DND-41 (cell line): ENCODE measurements around the gene SMG6.

Source experiments
- ATAC-seq: fragments of 200-7000 bp; cut with Tn5 transposase; 3 replicates; pipeline ENCODE4 v1.9.1; 2021; ENCODE audit warnings: low read depth; ENCODE audit not compliant: insufficient read depth
- DNase-seq: peaks from one replicate; pipeline ENCODE4 v3.0.0-alpha.2; 2020
- H2AFZ ChIP-seq: 2 replicates; pipeline ENCODE4 v1.6.0; 2012; ENCODE audit warnings: low read depth, low read length
- H3K27ac ChIP-seq: 2 replicates; pipeline ENCODE4 v1.5.1; 2012; ENCODE audit warnings: low read length, inconsistent platforms
- H3K27me3 ChIP-seq: fragments of 200-600 bp; sonication (generic); 2 replicates; pipeline ENCODE4 v1.6.0; 2012; ENCODE audit warnings: low read length, mild to moderate bottlenecking, inconsistent platforms; ENCODE audit not compliant: insufficient read depth, poor library complexity
- H3K36me3 ChIP-seq: 2 replicates; pipeline ENCODE4 v1.5.1; 2012; ENCODE audit warnings: low read length, inconsistent platforms; ENCODE audit not compliant: insufficient read depth
- H3K4me1 ChIP-seq: 2 replicates; pipeline ENCODE4 v1.5.1; 2012; ENCODE audit warnings: mild to moderate bottlenecking, low read length; ENCODE audit not compliant: insufficient read depth
- H3K4me2 ChIP-seq: 2 replicates; pipeline ENCODE4 v1.6.0; 2012; ENCODE audit warnings: mild to moderate bottlenecking, moderate library complexity, low read length, inconsistent platforms; ENCODE audit not compliant: insufficient read depth
- H3K4me3 ChIP-seq, 2 experiments: fragments of 200-600 bp in 1 of 2; shearing (Covaris generic) in 1 of 2; 2 replicates each; pipeline ENCODE4 v1.5.1; 2012 to 2016; ENCODE audit warnings: inconsistent platforms in 2 of 2, low read length in 2 of 2, mild to moderate bottlenecking in 2 of 2, low read depth in 1 of 2, moderate library complexity in 1 of 2
- H3K79me2 ChIP-seq: 2 replicates; pipeline ENCODE4 v1.6.0; 2012; ENCODE audit warnings: low read length, inconsistent platforms; ENCODE audit not compliant: insufficient read depth
- H3K9ac ChIP-seq: 2 replicates; pipeline ENCODE4 v1.6.0; 2012; ENCODE audit warnings: low read depth, mild to moderate bottlenecking, inconsistent platforms, low read length, moderate library complexity
- H3K9me3 ChIP-seq: 2 replicates; pipeline ENCODE4 v1.5.1; 2012; ENCODE audit warnings: low read length, moderate library complexity, mild to moderate bottlenecking, inconsistent platforms; ENCODE audit not compliant: insufficient read depth, severe bottlenecking
- H4K20me1 ChIP-seq: 2 replicates; pipeline ENCODE4 v1.6.0; 2012; ENCODE audit warnings: low read length; ENCODE audit not compliant: insufficient read depth
- CTCF ChIP-seq: IDR thresholded peaks from 2 replicates; pipeline ENCODE4 v1.5.1; 2012; ENCODE audit warnings: borderline replicate concordance, low read length, moderate library complexity, mild to moderate bottlenecking; ENCODE audit not compliant: poor library complexity, severe bottlenecking; ENCODE audit errors: extremely low read depth
- EZH2 ChIP-seq: IDR thresholded peaks from 3 replicates; pipeline ENCODE4 v1.6.1; 2012; ENCODE audit warnings: borderline replicate concordance, low read depth, mild to moderate bottlenecking, moderate library complexity, low read length, inconsistent platforms; ENCODE audit not compliant: severe bottlenecking

SMG6 gene

GRCh38 chr17:2028234-2028614 is 275.4 kb downstream of the SMG6 start:
- ATAC-seq (no peak), DNase-seq (no peak)
- Histone ChIP-seq H2AFZ (no peak overlapping the region), H3K4me2 (no peak overlapping the region), H3K9ac (no peak overlapping the region), H4K20me1 (0 out of 2 replicates have a peak, but pooled peaks cover 3% of the 10 kb centered on the region), H3K36me3 (no peaks in the 10 kb centered on the region), H3K79me2 (peaks cover 23% of the 10 kb centered on the region), H3K27ac (no peak overlapping the region), H3K4me1 (peaks cover 43% of the 10 kb centered on the region), H3K9me3 (no peaks in the 10 kb centered on the region), H3K27me3 (peaks cover 26% of the 10 kb centered on the region), H3K4me3 (no peak overlapping the region)
- no peak for TF ChIP-seq EZH2

GRCh38 chr17:2027528-2028233 is 275.9 kb downstream of the SMG6 start:
- Histone ChIP-seq H3K9ac (no peak overlapping the region), H3K79me2 (peaks cover 23% of the 10 kb centered on the region), H3K4me3 (no peak overlapping the region), H2AFZ (no peak overlapping the region), H3K4me1 (peaks cover 43% of the 10 kb centered on the region), H3K9me3 (no peaks in the 10 kb centered on the region), H3K4me2 (no peak overlapping the region), H3K27ac (no peak overlapping the region), H3K36me3 (no peaks in the 10 kb centered on the region), H3K27me3 (peaks cover 29% of the 10 kb centered on the region), H4K20me1 (0 out of 2 replicates have a peak, but pooled peaks cover 3% of the 10 kb centered on the region)
- no peak for DNase-seq
- no peak for TF ChIP-seq CTCF
- no peak for TF ChIP-seq EZH2
- no peak for ATAC-seq

- peaks cover 34% of the 10 kb centered on the region for H3K27me3 ChIP-seq
Measured at GRCh38 chr17:2025622-2026309, 277.8 kb downstream of the SMG6 start.

More at GRCh38 chr17:2025622-2026309, 277.8 kb downstream of the SMG6 start:
- Histone ChIP-seq H3K79me2 (peaks cover 7% of the 10 kb centered on the region), H3K9ac (peak overlapping the region; percentile 62; the same call in 1 of the 2 replicates), H3K4me1 (peaks cover 26% of the 10 kb centered on the region), H3K4me2 (peak overlapping the region; percentile 86), H3K27ac (no peak overlapping the region), H3K4me3 (peak overlapping the region; percentile 39 to 62), H3K9me3 (no peaks in the 10 kb centered on the region), H2AFZ (peak overlapping the region; percentile 68; the same call in 1 of the 2 replicates), H3K36me3 (no peaks in the 10 kb centered on the region), H4K20me1 (0 out of 2 replicates have a peak, but pooled peaks cover 3% of the 10 kb centered on the region)
- no peak for ATAC-seq
- DNase-seq: peak; percentile 35
- TF ChIP-seq CTCF (peak; percentile 52), EZH2 (no peak)
